Amniotic stem cell (primary cell): Measurements from ENCODE around the gene REEP1.
"Not testable (repeated sequence)": the region's sequence is repeated elsewhere in the genome, so short reads cannot be mapped to it uniquely, and the experiment has no call there.

Source experiments
- DNase-seq: peaks from one replicate; lab custom pipeline; 2025; lab: John Stamatoyannopoulos, UW

Gene REEP1

DNA sequence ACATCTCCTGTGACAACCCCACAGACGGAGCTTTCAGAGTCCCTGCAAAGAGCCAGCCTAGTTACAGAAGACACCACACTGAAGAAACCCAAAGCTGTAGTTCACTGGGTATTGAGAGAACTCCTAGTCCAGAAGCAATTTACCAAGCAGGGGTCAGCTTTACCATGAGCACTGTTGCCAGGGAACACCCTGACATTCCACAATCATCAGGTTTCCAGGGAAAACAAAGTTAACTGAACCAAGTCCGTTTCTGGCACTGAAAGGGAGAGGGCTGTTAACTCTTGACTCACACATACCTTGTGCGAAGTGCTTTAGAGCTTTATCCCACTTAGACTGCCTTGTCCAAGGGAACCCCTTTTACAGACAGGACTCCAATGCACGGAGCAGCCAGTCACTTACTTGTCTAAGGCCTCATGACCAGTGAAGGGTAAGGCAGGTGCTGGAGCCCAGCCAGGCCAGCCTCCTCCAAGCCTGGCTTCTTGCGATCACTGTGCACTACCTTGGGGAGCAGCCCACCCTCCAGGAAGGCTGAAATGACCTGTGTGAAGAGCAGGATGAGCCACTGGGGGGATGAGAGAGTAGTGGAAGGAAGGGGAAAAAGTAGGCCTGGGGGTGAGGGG, 53.9 kb downstream of the REEP1 start:
- DNase-seq = no peak

DNA sequence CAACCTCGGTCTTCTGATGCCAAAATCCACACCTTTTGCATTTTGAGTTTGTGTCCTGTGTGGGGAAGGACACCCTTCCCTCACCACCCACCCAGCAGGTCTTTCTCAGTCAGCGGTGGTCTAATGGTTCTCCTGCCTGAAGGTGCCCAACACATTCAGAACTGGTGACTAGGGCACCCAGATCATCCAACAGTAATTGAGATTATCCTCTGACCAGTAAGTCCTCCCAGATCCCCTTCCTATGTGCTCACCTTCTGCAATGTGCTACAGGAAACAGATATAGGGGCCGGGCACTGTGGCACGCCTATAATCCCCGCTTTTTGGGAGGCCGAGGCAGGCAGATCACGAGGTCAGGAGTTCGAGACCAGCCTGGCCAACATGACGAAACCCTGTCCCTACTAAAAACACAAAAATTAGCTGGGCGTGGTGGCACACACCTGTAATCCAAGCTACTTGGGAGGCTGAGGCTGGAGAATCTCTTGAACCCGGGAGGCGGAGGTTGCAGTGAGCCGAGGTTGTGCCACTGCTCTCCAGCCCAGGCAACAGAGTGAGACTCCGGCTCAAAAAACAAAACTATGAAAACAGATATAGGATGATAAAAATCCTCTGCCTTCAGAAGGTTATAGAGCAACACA, 56.2 kb downstream of the REEP1 start:
- no peak for DNase-seq

DNA sequence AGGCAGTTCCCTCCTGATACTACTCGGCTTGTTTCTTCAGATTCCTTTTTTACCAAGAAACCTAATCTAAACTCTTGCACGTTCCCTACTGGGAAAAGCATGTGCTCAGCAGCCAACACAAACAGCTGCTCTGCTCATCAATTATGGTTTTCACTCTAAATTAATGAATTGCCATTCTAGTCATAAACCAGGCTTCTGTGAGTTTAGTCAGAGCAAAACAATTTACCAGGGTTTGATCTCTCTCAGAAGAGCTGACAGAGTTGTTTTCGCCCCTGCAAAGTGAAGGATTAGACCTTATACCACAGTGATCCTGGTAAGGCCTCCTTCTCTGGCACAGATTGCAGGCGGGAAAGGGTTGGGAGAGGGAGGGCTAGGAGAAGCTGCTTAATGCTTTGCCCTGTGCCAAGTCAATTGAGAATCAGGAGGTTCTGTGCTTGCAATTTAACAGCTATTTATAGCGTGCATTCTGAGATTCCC, 57.2 kb downstream of the REEP1 start:
- no peak for DNase-seq

DNA sequence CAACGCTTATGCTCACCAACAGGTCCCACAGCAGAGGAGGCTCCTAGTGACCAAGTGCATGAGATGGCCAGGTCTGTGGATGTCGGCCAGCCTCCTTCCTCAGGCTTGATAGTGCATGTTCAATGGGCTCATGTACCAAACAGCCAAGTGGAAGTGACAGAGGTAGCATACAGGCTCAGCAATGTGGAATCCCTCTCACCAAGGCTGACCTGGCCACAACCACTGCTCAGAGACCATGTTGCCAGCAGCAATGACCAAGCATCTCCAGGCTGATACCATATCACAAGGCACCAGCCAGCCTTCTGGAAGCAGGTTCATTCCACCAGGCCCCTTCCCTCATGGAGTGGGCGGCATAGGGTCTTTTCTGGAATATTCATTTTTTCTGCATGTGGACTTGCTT, 61.5 kb downstream of the REEP1 start:
- DNase-seq = no peak

DNA sequence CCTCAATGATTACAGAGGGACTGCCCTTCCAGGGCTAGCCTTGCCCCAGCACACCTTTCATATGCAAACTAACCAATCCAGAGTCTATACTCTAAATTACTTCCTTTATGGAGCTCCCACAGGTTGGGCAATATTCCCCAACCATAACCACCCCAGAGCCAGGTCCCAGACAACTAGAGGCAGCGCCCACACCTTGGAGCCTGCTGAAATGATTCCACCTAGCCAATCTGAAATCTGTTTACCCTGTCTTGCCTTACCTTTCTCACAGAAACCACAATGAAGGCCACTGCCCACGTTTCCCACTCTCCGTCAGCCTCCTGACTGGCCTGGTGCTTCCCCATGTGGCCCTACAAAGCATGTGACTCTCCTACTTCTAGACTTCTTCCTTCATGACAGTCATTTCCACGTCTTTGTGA, 62.0 kb downstream of the REEP1 start:
- no peak for DNase-seq

DNA sequence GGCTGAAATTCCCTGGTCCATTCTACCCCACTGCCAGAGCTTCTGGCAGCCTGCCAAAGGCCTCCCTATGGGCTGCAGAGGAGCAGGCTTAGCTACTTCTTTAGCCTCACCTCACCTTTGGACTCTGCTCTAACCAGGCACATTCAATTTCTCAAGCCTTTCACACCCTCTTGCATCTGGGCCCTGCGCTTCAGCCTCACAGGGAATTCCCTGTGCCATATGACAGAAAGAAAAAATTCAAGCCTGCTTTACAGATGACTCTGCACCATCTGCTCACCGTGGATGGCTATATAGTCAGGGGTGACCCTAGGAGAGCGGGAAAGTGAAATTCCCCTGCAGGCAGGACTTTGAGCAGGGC, 62.5 kb downstream of the REEP1 start:
- no peak for DNase-seq

DNA sequence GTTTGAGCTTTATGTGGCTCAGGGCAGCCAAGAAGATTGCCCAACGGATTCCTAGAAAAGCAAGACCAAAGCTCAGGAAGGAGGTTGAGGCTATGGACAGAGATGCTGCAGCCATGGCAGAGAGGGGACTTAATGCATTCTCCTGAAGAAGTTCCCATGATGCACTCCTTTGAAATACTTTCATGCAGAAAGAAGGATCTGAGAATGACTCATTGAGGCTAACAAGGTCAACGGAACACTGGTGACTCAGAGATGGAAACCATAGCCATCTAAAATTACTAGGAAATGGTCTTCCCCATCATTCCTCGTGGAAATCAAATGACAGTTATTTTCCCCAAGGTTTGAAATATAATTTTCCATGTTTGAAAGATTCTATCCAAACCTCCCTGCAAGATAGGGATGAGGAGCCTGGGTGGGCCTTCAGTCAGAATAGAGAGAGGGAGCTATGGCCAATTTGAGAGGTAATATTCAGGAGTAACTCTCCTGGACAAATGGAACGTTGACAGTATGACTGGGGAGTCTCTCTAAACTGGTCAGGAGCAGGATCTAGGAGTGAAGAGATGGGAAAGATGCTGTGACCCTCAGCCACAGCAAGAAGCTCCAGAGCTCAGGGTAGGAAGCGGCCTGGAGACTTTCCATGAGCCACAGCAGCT, 63.0 kb downstream of the REEP1 start:
- DNase-seq = no peak

DNA sequence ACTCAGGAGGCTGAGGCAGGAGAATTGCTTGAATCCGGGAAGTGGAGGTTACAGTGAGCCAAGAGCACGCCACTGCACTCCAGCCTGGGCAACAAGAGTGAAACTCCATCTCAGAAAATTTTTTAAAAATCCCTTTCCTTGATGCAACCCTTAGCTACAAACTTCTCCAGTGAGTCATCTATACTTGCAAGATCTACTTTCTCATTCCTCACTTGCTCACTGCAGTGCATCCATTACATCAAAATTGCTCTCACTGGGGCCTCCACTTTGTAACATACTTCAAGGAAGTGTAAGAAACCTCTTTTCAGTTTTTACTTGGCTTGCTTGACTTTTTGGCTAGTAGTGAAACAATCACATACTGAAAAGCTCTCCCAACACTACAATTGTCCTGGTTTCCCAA, 65.3 kb downstream of the REEP1 start:
- DNase-seq = no peak

DNA sequence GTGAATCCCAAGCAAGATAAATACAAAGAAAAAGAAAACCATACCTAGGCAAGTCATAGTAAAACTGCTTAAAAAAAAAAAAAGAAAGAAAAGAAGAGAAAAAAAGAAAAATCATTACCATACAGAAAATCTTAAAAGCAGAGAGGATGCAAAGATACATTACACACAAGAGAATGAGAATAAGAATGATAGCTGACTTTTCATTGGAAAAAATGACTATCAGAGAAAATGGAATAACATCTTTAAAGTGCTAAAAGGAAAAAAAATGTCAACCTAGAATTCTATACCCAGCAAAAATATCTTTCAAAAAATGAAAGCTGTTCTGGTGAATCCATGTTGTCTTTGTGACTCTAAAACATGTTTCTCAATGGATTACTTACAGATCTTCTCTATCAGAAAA, 66.2 kb downstream of the REEP1 start:
- DNase-seq = no peak

DNA sequence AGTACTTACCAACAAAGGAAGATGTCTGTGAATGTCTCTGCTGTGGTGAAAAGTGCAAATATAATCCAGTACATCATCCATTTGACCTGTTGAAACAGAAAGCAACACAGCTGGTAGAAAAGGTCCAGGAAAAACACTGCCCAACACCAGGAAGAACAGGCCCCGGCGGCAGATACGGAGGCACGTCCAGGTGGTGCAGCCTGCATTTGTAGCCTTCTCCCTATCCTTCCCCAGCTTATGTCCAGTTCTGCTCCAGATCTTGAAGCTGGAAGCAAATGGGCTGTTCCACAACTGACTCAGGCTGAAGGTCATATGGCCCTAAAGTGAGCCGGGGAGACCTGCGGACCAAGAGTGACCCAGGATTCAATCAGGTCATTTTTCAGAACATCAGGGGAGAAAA, 73.5 kb downstream of the REEP1 start:
- DNase-seq = no peak

DNA sequence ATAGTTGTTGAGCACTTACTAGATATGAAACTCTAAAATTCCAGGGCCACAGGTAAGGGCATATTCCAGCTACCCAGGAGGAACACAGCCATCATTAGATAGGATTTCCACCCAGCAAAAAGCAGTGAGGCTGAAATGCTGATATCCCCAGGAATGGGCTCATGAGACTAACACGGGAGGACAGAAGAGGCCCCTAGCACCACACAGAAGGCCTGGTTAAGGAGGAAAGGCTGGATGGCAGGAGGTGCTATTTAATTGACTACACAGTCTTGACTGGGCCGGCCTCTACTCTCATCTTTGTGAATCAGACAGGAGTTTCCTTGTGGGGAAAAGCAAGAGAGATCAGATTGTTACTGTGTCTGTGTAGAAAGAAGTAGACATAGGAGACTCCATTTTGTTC, 76.4 kb downstream of the REEP1 start:
- no peak for DNase-seq

DNA sequence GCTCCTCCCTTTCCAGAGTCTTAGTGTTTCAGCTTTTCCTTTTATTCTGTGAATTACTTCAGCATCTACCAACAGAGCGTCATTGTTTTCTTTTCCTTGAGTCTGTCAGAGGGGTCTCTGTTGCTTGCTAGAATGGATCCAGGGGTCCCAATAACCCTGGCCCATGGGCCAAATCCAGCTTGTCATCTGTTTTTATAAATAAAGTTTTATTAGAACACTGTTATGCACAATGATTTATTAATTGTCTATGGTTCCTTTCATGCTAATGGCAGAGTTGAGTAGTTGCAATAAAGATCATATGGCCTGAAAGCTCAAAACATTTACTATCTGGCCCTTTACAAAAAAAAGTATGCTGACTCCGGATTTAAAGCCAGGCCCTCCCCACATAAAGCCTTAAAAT, 79.3 kb downstream of the REEP1 start:
- DNase-seq = no peak

DNA sequence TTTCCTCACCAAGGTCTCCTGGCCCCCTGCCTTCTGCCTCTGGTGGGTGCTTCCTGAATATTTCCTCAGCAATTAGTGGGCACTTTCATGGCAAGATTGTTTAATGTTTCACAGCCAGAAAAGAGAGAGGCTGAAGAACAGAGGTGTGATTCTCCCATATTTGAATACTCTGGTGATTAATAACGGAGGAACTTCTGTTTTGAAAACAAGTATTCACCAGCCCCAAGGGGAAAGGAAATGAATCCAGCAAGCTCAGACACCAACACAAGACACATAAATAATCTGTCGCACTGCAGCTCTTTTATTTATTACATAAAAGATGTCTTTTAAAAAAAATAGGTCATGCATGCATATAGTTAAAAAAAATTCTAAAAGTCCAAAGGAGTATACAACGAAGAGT, 80.4 kb downstream of the REEP1 start:
- no peak for DNase-seq

DNA sequence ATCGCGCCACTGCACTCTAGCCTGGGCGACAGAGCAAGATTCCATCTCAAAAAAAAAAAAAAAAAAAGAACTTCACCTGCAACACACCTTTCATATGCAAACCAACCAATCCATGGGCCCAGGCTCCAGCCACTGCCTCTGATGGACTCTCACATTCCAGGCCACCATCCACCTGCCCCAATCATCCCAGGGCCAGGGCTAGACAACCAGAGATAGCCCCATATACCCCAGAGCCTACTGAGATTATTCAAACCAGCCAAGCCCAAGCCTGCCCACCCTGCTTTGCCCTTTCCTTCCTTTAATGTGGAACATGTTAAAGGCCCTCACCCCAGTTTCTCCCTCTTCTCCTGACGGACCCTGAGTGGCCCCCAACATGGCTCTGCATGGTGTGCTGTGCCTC, 81.1 kb downstream of the REEP1 start:
- DNase-seq = no peak

DNA sequence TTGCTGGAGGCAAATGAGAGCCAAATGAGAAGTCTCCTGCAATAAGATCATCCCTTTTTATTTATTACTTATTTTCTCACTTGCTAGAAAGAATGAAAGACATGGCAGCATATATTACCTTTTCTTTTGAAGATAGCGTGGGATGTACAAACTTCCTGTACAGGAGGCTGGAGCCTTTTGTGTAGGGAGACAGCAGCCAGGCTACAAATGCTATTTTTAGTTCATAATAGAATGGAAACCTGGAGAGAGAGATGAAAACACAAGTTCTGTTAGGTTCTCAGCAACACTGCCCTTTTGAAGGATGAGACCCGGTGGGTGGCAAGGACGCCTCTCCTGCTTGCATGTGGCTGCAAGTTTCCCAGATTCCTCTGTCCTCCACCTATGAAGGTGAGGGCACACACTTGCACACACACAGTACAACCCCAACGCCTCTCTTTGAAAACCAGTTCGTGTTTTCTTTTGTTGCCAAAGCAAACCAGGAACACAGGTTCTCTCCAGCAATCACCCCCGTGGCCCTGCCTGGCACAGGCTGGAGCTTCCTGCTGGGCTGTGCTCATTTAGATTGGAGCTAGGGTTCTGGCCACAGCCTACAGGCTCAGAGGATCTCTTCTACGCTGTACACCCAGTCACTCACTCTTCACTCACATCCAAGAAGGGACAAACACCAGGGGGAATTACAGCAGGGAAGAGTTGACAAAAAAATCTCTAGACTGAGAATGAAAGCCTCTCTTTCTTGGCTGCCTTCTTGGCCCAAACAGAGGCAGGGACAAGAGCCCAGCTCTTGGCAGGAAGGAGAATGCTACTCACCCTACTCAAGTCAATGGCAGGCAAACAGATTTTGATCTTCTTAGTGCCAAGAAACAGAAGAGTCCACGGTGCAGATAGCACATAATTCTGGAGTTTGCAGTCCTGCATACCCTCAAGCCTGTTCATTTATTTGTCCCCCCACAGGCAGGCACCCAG, 82.6 kb downstream of the REEP1 start:
- DNase-seq = no peak

DNA sequence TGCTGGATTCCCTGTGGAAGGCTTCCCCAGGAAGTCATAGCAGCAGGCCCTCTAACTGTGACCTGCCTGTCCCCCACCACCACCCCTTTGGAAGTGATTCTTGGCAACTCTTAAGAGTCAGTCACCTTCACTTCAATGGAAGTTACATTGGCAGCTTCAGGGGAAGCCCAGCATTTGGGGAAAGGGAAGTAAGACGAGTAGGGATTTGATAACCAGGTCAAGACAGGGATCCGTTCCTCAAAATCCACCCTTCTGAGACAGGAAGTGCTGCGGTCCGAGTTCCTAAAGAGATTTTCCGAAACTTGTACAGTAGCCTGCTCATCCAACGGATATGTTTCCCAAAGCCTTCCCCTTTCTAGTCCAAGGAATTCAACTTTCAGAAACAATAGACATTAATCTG, 84.0 kb downstream of the REEP1 start:
- no peak for DNase-seq

DNA sequence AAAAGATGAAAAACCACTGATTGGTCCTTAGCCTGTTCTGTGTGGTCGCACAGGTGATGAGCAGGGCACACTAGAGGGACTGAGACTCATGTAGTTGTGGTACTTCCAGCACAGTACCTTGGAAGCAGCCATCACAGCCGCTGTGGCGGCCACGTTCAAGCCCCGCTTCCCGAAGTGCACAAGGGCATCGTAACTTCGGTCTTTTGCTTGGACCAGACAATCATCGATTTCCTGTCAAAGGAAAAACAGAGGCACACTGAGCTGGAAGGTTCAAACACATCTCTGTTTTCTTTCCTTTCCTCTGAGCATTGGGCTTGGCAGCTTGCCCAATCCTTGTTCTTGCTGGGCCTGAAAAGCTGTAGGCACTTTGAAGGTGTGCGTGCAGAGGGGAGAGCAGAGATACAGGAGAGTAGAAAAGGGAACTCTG, 85.6 kb downstream of the REEP1 start:
- no peak for DNase-seq

DNA sequence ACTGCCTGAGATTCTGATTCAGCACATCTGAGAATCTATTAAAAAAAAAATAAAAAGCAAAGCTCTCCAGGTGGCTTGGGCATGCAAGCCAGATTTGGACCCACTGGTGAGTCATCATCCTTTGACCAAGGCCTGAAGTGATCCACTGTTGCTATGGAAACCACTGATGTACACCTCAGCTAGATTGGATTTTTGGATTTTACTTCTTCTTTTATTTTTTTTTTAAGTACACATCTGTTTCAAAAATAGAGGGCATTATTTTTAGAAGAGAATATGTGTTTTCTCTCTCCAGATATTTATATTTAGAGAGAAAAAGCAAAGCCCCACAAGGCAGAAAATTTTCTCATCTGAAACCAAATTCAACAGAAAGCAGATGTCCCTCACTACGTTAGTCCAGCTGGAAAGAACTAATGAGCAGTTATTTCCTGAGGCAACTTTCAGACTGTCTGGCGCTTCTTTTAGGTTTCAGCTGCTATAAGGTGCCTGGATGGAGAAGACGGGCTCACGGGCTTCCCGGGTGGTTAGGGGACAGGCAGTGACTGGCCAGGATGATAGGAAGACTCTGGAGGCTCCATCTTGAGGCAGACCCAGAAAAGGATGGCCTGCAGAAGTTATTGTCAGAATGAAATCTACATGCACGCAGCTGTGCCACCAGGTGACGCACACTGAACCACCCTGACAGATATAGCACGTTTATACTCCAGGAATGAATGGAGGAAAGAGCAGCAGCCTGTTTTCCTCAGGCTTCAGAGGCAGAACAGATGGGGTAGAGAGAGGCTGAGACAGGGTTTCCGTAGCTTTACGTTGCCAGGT, 87.6 kb downstream of the REEP1 start:
- no peak for DNase-seq

DNA sequence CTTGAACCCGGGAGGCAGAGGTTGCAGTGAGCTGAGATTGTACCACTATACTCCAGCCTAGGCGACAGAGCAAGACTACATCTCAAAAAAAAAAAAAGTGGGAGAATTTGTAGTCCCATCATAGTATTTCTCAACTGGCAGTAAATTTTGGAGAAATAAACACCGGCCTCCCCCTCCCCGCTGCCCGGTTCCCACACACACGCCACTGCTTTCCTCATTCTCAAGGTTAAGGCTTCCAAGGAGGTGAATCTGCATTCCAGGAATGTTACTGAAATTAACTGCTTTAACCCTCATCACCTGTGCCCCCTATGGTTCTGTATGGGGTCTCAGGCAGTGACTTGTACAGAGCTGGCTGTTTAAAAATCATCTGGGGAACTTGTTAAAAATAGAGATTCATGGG, 88.2 kb downstream of the REEP1 start:
- DNase-seq = no peak

DNA sequence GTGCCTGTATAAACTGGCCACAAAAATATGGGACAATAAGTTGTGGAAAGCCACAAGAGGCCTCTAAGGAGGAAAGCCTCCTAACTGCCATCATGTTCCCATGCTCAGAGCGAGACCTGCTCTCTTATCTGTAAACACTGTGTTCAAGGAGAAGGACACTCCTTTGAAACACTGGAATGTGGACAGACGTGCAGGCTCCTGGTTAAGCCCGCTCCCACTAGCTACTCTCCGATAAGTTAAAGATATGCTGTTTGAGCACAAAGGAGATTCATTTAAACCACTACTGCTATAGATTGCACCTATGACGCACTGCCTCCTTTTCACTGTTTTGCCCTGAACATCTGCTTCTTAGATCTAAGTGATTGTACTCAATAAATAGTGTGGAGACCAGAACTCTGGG, 92.2 kb downstream of the REEP1 start:
- not testable (repeated sequence) for DNase-seq

DNA sequence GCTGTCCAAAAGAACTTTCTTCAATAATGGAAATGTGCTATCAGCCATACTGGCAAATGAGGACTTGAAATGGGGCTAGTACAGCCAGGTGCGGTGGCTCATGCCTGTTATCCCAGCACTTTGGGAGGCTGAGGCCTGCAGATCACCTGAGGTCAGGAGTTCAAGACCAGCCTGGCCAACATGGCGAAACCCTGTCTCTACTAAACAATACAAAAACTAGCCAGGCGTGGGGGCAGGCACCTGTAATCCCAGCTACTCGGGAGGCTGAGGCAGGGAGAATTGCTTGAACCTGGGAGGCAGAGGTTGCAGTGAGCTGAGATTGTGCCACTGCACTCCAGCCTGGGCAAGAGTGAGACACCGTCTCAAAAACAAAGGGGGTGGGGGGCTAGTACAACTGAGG, 92.6 kb downstream of the REEP1 start:
- not testable (repeated sequence) for DNase-seq
